ENCODE measurements around the gene OGDHL.
A peak's percentile ranks its signal among the peaks of the same experiment; 100 is the strongest.
"Not testable (repeated sequence)": the region's sequence is repeated elsewhere in the genome, so short reads cannot be mapped to it uniquely, and the experiment has no call there.

The OGDHL gene

DNA sequence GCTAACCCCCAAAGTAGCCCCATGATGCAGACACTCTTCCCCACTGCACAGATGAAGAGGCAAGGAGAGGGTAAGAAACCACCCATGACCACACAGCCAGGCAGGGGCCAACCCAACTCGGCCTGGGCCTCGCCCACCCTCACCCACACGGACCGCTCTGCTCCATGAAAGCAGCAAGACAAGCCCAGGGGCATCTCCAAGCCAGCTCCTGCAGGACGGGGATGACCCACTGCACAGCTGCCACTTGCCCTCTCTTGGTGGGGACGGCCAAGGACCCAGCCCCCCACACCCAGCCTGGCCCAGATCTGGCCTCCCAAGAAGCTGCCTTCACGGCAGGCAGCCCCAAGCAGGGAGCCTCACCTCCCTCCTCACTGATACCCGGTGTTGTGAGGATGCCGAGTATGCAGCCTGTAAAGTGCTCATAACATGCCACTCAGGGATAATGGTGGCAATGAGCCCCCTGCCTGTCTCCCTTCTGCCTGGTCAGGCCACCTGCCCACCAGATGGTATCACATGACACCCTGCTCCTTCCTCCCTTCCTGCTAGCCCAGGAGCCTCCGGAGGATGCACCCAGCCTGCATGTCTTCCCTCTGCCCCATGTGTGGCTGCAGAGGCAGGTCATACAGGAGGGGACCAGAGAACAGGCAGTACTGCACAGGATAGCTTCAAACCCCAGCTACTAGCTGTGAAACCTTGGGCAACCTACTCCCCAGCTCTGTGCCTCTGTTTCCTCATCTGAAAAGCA lies 23.3 kb downstream of the OGDHL start:
- DNase-seq = peak; percentile 40

DNA sequence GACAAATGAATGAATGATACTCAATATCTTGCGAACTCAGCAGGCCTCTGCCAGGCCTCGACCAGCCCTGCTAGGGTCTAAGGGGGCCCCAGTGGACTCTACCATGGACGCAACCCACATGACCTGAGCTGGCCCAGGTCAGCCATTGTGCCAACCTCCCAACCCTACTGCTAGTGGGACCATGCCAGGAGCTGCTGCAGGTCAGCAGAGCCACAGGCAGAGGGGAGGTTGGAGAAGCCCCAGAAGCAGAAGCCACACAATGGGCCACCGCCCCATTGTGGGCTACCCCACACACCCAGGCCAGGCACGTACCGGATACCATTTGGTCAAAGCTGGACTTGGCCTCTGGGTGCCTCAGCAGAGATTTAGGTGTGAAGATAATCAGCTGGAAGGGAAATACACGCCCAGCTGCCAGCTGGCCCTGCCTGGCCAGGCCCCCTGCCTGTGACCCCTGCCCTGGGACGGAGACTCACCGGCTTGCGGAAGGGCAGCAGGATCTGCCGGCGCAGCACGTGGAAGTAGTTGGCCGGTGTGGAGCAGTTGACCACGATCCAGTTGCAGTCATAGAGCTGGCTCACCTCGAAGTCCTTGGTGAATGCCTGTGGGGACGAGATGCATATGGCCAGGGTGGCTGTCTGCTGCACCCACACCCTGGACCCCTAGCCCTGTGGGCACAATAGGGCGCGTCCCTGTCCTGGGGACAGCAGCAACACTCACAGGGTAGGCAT lies 24.5 kb downstream of the OGDHL start:
- DNase-seq = no peak

DNA sequence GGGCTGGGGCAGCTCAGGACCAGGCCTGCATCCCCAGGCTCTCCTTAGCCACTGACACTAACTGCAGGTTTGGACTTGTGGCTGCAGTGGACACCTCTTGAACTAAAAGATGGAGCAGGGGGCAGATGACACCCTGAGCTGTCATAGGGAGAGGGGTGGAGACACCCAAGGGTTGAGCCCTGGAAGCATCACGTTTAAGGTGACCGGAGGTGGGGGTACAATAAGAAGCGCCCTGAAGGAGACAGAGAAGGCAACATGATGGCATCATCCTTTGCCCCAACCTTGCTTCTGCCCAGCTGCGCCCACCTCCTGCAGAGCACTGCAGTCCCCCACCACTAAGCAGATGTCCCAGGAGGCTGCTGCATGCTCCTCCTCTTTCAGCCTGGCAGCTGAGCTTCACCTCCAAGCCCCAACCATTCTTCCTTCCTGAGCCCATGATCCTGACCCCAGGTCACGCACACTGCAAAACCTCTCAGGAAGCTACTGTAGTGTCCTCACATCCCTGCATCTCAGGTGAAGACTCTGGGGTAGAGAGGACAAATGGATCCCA lies 25.5 kb downstream of the OGDHL start:
- no peak for DNase-seq

DNA sequence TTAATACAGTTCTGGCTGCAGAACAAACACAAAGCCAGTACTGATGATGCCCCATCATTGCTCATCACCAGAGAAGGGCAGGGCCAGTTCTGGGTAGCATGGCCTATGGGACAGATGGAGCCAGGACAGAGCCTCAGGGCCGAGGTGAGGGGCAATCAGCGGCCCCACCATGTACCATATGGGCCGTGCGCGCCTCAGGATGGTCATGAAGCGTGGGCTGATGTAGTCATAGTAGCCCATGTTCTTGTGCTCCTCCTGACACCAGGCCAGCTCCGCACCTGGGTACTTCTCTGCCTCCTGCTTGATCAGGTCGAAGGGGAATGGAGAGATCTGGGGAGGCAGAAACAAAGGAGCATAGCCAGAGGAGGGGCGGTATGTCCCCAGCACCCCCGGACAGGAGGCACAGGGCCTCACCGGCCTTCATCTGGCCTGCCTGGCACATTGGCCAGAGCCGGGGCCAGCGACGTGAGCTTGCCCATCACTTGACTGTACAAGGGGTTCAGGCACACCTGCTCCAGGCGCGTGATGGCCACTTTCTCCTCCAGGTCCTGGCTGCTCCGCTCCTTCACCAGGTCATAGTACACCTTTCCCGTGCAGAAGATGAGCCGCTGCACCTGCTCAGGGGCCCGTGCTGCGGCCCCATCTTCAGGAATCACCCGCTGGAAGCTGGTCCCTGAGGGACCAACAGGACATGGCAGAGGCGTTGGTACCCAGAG lies 26.1 kb downstream of the OGDHL start:
- no peak for DNase-seq

DNA sequence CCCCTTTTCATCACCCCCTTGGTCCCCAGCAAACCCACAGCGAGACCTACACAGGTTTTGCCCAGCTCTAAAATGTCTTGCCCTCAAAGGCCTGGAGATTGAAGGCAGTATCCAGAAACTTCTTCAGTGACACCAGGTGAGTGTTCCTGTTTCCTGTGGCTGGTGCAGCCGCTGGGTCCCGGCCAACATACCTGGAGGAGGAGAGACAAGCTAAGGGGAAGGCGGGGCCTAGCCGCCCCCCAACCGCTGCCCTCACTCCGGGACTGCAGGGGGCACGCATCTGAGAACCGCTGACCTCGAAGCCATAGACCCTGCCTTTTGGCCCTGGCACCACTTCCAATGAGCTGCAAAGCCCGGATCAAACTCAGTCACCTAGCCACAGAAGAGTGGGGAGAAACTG lies 27.0 kb downstream of the OGDHL start:
- no peak for DNase-seq

DNA sequence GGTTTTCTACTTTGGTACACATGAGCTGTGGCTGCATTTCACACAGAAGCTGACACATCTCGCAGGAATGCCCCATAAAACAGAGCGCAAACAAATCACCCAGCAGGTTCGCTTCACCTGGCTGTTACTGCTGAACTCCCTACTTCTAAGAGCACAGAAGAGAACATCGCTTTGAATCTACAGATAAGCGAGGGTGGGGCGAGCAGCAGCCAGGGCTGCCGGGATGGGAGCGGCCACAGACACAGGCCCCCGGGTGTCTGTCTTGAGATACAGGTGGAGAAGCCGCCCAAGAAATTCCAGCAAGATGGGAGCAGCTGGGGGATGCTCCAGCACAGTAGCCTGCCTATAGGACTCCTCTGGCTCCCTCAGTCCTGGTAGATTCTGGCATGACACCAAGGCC lies 27.4 kb downstream of the OGDHL start:
- DNase-seq = no peak

DNA sequence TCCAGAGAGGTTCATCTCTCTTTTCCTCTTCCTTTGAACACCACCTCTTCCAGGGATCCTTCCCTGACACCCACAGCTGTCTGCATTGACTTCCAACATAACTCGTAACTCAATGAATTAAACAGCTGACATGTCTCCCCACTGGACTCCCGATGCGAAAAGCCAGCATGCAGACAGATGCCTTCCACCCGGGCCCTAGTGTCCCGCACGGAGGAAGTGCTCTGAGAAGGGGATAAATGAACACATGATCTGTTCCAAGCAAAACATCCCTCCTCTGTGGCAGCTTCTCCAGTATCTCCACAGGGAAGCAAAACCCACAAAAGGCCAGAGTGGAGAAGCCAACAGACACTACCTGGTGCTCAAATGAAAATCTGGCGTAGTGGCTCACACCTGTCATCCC lies 28.3 kb downstream of the OGDHL start:
- no peak for DNase-seq

DNA sequence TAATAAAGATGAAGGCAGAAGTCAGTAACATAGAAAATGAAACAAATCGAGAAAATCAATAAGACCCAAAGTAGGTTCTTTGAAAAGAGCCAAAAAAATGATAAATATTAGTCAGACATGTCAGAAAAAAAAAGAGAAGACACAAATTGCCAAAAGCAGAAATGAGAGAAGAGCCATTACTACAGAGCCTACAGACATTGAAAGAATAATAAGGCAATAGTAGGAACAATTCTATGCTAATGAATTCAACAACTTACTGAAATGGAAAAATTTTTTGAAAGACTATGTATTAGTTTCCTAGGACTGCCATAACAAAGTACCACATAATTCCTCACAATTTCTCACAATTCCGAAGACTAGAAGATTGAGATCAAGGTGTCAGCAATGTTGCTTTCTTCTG lies 35.5 kb downstream of the OGDHL start:
- DNase-seq = no peak

DNA sequence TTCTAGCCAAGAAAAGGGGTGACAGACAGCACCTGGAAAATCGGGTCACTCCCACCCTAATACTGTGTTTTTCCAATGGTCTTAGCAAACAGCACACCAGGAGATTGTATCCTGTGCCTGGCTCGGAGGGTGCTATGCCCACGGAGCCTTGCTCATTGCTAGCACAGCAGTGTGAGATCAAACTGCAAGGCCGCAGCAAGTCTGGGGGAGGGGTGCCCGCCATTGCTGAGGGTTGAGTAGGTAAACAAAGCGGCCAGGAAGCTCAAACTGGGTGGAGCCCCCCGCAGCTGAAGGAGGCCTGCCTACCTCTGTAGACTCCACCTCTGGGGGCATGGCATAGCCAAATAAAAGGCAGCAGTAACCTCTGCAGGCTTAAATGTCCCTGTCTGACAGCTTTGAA lies 47.0 kb downstream of the OGDHL start:
- not testable (repeated sequence) for DNase-seq

DNA sequence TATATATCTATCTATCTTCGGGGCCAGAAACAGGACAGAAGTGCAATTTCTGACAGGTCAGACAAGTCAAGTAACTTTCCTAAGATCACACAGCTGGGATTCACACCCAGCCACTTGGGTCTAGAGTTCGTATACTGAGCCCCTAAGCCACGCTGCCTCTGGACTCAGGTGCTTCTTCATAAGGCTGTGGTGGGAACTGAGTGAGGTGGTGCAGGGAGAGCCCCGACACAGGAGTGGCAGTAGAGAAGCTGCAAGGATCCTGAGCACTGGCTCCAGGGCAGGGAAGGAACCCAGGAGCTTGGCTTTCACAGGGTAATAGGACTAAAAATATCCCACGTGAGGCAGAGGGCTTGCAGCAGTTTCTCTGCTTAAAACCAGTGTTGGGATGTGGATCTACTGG lies 48.9 kb downstream of the OGDHL start:
- DNase-seq = no peak

DNA sequence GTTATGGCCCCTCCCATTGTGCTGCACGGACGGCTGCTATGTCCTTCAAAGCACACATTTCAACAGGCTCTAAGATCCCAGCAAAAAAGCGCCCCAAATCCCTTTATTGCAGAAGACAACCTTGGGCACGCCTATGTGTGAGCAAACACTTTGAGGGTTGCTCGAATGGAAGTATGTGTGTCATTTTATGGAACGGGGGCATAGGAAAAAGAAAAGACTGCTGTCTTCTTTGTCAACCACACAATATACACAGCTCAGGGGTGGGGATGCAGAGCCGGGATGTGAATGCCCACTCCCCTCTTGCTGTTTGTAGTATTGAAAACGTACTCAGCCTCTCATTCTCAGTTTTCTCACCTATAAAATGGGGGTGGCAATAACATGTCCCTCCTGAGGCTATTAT lies 50.6 kb downstream of the OGDHL start:
- no peak for DNase-seq

DNA sequence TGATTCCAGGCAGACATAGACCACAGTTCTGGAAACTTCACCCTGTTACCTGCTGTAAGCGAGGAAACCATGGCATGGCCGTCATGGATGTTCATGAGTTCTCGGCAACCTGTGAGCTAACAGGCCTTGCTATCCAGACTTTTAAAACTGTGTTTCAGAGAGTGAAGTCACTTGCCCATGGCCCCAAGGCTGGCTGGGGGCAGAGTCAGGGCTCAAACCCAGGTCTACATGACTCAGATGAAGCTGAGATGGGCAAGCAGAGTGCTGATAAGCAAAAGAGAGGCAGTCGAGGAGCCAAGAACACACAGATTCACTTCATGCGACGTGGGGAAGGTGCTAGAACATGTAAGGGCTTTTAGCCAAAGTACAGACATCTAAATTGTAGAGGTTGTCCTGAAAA lies 51.2 kb downstream of the OGDHL start:
- DNase-seq = no peak

DNA sequence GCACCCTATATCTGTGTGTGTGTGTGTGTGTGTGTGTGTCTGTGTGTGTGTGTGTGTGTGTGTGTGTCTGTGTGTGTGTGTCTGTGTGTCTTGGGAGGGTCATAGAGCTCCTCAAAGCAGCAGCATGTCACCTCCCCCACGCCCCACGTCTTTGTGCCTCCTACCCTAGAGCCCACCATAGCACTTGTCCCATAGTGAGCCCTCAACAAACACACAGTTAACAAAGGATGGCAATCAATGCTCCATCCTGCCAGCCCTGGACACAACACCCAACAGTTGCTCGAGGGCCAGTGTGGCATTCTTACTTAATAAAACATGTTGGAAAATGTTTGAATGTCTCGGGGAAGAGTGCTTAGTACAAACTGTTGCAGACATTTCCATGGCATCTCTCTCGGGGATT lies 52.2 kb downstream of the OGDHL start:
- no peak for DNase-seq

DNA sequence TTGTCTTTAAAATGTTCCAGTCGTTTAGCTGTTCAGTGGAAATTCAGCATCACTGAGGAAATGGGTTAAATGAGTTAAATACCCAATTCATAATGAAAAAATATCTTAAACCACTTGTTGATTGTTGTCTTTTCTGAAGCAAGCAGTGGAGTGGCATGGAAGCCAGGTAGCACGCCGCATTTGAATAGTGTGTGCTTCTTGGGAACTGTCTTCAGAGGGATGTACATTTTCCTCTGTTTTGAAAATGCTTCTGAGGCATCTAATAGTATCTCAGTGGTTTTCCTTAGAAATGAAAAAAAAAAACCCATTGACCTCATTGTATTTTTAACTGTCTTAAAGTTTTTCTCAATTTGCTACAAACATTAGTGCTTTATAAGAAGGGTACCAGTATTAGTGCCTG lies 54.5 kb downstream of the OGDHL start:
- DNase-seq = no peak

DNA sequence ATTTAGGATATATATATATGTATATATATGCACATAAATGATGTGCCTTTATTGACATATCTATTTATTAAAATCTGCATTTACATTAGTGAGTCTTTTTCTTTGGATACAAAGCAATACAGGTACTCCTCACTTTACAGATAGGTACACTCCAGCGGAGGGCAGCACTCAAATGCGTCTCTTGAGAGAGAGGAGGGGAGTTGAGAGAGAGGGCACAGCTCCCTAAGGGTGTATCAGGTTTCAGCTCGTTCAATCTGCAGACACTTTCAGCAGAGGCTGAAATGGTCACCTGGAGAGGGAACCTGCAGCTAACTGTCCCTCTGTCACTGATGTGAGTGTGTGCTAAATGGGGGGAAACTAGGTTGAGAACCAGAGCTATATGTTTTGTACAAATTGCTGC lies 61.1 kb downstream of the OGDHL start:
- no peak for DNase-seq

DNA sequence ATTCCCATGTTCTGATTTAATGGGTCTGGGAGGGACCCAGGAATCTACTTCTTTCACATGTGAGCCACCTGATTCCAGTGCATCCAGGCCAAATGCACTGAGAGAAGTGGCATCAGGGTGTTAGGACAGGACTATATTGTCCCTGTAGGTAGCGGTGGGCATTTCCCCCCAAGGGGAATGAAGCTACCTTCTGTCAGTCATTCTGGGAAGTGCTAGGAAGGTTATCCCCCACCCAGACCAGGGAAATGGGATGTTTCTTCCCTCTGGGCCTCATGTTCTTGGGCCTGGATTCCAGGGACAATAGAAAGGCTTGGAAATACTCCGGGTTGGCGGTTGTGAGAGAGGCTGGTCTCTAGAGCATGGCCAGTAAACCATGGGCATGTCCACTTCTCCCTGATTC lies 61.9 kb downstream of the OGDHL start:
- no peak for DNase-seq

DNA sequence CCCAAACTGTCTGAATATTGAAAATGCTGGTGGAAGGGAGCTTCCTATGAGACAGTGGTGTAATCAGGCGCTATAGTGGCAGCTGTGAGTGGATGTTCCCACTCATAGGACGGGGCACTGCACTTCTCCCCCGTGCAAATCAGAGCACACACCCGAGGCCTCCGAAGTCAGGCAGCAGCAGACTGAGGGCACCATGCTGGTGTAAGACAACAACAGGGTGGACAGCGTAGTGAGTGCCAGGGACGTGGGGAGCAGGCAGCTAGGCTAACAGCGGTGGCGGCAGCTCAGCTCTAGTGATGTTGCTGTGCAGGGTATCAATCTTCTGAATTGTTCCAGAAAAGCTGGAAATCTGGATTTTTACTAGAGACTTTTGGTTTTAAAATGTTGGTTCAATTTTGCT lies 63.4 kb downstream of the OGDHL start:
- no peak for DNase-seq

DNA sequence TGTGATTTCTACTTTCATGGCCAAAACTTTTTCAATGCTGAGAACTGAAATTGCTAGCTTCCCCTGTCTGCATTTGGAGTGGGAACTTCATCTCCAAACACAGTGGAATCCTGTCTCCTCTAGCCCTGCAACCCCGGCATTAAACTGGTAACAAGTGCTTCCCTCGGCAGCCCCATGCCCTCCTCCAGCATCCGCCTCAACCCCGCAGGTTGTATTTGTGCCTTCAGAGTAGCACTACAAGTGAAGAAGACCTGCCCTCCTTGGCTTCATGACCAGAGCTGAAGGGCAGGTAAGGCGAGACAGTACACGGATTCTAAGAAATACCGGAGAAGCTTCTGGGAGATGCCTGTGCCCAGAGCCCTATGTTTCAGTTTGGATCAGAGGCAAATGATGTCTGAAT lies 65.8 kb downstream of the OGDHL start:
- no peak for DNase-seq

DNA sequence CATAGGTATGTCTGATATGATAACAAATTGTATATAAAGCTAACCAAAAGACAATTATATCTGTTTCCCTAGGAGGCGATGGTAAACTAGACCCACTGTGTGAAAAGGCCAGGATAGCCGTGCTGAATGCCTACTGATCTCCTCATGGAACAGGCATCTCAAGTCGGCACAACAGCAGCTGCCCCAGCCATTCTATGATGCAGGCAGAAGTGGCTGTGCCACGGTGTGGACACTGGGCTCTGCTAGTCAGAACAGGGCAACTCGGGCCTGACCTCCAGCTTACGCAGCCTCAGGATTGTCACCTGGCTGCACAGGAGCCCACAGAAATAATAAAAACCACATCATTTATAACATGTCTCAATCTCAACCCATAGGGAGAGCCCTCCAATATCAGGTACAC lies 67.7 kb downstream of the OGDHL start:
- DNase-seq = no peak

DNA sequence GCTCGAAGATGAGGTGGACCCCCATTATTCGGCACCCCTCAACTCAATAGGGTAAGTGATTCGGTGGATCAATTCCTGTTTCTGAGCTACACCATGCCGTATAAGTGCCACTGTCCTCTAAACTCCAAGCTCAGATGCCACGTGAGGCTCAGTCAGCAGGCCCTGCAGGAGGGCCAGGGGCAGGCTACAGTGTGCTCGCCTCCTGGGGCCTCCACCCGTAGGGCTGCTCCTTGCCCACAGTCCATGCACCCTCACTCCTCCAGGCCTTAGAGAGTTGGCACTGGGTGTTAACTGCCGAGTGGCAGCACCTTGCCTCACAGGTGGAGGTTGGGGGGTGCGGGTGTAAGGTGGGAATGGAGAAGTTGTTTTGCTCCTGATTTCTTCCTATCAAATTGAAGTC lies 70.5 kb downstream of the OGDHL start:
- no peak for DNase-seq

DNA sequence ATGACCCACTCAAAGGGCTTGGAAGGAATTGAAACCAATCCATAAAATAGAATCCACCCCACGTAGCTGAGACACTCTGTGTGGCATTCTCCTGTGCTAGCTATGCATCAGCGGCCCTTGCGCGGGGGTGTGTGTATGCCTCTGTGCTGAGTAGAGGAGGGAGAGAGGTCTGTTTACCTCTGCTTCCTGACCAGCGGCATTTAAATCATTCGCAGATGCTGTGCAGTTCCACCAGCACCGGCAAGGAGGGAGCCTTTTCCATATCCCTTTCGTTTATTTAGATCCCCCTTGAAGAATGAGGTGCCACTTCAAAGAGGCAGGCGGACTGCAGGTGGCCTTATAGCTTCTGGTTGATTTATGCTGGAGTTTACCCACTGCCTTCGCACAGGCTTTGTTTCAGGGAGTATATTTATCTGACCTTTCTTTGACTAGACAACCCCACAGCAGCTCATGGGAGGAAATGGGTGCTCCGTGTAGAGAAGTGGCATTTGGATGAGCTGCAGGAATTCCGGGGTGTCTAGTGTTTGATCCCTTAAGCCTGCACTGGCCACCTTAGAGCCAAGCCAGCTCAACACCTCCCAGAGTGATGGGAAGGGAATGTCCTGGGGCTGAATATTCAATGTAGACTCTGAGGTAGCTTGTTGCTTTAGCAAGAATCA lies 71.3 kb downstream of the OGDHL start:
- DNase-seq = no peak

DNA sequence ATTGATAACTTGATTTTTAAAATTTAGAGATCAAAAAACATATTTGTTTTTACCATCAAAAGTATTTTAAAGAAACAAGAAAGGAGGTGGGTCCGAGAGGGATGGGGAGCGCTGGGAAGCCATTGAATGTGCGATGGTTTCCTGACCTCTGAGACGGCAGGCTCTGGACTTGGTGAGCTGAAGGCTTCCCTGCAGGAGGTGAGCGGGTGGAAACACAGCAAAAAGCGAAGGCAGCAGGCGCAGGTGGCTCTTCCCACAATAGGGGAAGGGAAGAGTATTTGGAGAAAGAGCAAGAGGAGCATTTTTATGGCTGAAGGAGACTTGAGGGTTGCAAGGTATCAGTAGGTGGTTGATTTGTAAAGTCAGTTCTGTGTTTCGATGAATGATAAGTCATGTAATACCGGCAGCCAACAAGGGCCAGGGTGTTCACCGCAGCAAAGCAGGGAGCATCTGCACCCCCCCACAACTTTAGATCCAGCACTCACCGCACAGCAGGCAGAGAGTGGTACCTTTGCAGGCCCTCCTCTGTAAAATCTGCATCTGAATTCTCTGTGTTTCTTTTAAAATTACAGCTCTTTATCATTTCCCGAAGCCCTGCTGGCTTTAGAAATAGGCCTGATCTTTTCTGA lies 72.1 kb downstream of the OGDHL start:
- no peak for DNase-seq

DNA sequence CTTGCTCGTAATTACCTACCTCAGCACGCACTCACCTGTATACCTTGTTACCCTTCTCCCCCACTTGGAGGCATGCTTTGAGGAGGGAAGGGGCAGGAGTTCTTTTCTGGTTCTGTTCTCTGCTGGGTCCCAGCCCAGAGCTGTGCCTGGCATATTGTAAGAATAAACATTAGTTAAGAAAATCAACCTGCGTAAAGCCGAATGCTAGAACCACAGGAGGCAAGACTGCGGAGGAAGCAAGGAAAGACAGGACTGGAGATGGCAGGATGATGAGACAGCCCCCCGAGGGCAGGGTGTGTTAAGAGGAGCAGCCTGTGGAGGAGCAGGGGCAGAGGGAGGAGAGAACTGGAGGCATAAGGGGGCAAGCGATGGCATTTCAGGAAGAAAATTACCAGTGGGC lies 73.2 kb downstream of the OGDHL start:
- DNase-seq = no peak
